A673 (cell line): ENCODE measurements around the gene SLC16A8.

Experiments used
- CTCF ChIP-seq: fragments of 300-800, 200-600 bp; sonication (generic); conservative IDR thresholded peaks from 2 replicates; pipeline ENCODE4 v1.5.1; 2017; ENCODE audit warnings: low read depth, mild to moderate bottlenecking, antibody characterized with exemption, low read length, moderate library complexity, mixed read lengths
- EZH2 ChIP-seq: fragments of 200-600 bp; sonication (generic); IDR thresholded peaks from 2 replicates; pipeline ENCODE4 v1.6.1; 2017; ENCODE audit warnings: borderline replicate concordance, low read depth, mild to moderate bottlenecking, mixed read lengths, antibody characterized with exemption, low read length; ENCODE audit not compliant: poor library complexity, severe bottlenecking

DNA sequence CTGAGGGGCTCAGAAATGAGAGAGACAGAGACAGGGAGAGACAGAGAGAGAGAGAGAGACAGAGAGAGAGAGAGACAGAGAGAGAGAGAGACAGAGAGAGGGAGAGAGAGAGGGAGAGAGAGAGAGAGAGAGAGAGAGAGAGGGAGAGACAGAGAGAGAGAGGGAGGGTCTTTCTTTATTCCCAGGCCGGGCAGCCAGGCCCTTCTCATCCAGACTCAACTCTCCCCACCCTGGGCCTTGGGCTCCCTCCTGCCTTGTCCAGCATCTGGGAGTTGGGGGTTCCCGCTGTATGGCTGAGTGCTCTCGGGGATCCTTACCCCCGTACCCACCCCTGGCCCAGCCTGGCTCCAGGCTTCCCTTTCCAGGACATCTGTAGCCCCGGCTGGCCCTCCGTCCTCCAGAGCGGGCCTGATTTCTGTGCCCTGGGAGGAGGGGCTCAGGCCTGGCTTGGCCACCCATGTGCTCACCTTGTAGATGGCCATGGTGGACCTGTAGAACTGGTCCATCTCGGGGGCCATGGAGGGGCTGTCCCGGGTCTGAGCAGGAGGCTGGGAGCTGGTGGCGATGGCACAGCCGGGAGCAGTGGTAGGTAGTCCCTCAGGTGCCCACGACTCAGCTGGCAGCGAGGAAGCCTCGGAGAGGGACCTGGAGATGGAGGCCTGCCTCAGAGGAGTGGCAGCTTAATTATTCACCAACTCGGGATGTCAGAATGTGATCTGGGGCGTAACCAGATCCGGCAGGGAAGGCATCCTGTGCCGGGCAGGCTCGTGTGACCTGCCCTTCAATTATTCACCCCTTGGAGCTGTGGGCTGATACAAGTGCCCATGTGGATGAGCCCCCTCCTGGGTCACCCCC is 26.3 kb upstream of the SLC16A8 start, which contains the start of gene BAIAP2L2:
- no peak for TF ChIP-seq CTCF
- no peak for TF ChIP-seq EZH2
